Measurements from ENCODE around the gene TRHDE.

Gene TRHDE

DNA sequence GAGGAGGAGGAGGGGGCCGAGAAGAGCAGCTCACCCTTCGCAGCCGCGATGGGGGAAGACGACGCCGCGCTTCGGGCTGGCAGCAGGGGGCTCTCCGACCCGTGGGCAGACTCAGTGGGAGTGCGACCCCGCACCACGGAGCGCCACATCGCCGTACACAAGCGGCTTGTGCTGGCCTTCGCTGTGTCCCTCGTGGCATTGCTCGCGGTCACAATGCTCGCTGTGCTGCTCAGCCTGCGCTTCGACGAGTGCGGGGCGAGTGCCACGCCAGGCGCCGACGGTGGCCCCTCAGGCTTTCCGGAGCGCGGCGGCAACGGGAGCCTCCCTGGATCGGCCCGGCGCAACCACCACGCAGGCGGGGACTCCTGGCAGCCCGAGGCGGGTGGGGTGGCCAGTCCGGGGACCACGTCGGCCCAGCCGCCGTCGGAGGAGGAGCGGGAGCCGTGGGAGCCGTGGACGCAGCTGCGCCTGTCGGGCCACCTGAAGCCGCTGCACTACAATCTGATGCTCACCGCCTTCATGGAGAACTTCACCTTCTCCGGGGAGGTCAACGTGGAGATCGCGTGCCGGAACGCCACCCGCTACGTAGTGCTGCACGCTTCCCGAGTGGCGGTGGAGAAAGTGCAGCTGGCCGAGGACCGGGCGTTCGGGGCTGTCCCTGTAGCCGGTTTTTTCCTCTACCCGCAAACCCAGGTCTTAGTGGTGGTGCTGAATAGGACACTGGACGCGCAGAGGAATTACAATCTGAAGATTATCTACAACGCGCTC lies 745 bp downstream of the TRHDE start:
- DNase-seq (ENCODE audit: insufficient read length, low spot score), result no peak
- no peak for FAIRE-seq

GRCh38 chr12:72273499-72273837 lies 1.3 kb downstream of the TRHDE start:
- FAIRE-seq (no peak), DNase-seq (ENCODE audit: insufficient read length, low spot score) (no peak)

DNA sequence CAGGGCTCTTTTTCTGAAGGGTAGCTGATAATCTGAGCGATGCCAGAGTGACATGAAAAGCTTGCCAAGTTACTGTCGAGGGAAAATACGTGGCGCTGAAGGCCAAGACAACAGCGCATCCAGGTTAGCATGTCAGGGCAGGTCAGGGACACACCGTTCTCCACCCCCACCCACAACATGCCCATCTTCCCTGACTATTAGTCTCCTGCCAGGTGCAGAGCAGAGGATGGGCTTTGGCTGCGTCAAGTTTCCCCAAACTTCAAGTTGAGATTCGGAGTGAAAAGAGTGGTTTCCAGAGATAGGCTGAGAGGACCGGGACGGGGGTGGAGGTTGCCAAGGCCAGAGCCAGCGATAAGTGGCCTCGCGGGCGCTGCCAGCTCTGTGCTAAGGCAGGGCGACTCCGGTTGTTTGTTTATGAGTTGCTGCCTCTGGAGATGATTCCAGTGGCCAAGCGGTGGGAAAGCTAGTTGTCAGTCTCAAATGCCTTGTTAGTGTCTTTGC lies 1.7 kb downstream of the TRHDE start:
- no peak for DNase-seq (ENCODE audit: insufficient read length, low spot score)

GRCh38 chr12:72274931-72275330 lies 2.8 kb downstream of the TRHDE start:
- FAIRE-seq, result no peak
- DNase-seq (ENCODE audit: insufficient read length, low spot score), result no peak

More for the DNA sequence above, 1.7 kb downstream of the TRHDE start:
- no peak for FAIRE-seq

DNA sequence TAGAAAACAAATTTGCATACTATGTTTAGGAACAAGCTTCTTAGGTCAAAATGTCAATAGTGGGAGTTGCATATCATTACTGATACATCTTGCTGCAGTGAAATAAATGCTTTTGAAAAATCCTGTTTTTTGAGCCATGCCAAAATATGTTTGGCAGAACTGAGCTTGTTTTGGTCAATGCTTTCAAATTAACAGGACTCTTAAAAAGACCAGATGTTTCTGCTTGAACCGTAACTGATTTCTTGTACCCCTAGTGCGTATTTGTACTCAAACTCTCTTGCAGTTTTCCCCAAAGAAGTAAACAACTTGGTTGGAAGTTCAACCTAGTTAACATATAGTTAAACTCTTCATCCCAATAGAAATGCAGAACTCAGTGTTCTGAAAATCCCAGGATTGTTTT lies 3.4 kb downstream of the TRHDE start:
- FAIRE-seq (no peak), DNase-seq (ENCODE audit: insufficient read length, low spot score) (no peak)

- no peak for DNase-seq (ENCODE audit: insufficient read length, low spot score)
- no peak for FAIRE-seq
Observed at GRCh38 chr12:72276181-72276805, 4.1 kb downstream of the TRHDE start.

DNA sequence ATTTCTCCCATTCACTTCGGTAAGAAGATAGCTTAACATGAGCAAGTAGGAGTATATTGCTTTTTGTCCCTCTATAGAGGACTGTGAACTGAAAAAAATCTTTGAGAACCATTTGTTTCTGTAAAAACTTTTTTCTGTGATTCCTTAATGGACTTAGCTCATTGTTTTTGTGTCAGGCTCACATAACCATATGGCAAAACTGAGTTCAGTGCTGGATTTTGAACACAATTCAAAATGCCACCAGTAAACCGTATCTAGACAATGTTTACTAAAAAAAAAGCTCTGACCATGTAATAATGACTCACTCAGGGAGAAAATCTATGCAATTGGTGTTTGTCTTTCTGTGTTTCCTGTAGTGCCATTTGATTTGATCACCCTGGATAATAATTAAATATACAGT lies 5.2 kb downstream of the TRHDE start:
- no peak for FAIRE-seq
- DNase-seq (ENCODE audit: insufficient read length, low spot score), result no peak

DNA sequence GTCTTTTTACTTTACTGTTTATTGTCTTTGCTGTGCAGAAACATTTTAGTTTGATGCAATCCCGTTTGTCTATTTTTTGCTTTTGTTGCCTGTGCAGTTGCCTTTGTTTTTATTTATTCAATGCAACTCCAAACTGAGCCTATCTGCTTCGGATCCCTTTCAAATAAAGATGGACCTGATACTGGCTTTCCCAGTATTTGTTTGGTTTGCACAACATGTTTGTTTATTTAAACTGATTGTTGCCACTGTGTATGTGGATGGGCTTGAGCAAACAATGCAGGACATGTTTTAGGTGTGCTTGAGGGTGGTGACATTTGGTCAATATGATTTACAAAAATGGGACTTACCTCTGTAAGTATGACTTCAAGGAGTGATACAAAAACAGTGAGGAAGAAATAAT lies 6.7 kb downstream of the TRHDE start:
- FAIRE-seq, result no peak

GRCh38 chr12:72281126-72281525 lies 9.0 kb downstream of the TRHDE start:
- DNase-seq (ENCODE audit: insufficient read length, low spot score) (no peak), FAIRE-seq (no peak)

More for the DNA sequence above, 6.7 kb downstream of the TRHDE start:
- DNase-seq (ENCODE audit: insufficient read length, low spot score), result no peak

DNA sequence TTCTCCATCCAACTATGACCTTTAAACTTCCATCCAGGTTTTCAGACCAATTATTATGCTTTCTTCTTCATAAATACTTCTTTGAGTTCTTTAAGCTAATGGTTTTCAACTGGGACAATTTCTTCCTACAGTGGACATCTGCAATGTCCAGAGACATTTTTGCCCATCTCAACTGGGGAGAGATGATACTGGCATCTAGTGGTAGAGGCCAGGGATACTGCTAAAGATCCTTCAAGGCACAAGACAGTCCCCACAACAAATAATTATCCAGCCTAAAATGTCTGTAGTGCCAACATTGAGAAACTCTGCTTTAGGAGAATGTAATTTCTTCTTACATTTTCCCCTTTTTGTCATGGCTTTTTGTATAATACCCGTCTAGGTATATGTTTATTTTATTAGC lies 10.6 kb downstream of the TRHDE start:
- no peak for FAIRE-seq

GRCh38 chr12:72285861-72286260 lies 13.7 kb downstream of the TRHDE start:
- no peak for DNase-seq (ENCODE audit: insufficient read length, low spot score)
- FAIRE-seq, result no peak

More for the DNA sequence above, 10.6 kb downstream of the TRHDE start:
- DNase-seq (ENCODE audit: insufficient read length, low spot score), result no peak

GRCh38 chr12:72286526-72286925 lies 14.4 kb downstream of the TRHDE start:
- no peak for FAIRE-seq
- no peak for DNase-seq (ENCODE audit: insufficient read length, low spot score)

GRCh38 chr12:72288436-72288835 lies 16.3 kb downstream of the TRHDE start:
- FAIRE-seq (no peak), DNase-seq (ENCODE audit: insufficient read length, low spot score) (no peak)

GRCh38 chr12:72288911-72289310 lies 16.7 kb downstream of the TRHDE start:
- FAIRE-seq (no peak), DNase-seq (ENCODE audit: insufficient read length, low spot score) (no peak)

DNA sequence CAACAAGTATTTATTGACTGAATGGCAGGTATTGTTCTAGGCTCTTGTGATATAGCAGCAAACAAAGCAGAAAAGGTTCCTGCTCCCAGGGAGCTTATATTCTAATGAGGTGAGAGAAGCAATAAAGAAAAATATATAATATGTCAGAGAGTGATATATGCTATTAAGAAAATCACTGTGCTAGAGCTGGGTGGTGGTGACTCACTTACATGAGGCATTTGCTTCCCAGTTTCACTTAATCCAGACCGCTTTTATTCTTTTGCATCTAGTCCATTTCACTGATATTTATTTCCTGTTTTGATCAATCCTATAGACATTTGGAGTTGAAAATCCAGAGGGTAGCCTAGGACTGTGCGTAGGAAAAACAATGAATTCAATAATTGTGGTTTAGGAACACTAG lies 17.5 kb downstream of the TRHDE start:
- FAIRE-seq (no peak), DNase-seq (ENCODE audit: insufficient read length, low spot score) (no peak)

GRCh38 chr12:72291175-72291574 lies 19.0 kb downstream of the TRHDE start:
- DNase-seq (ENCODE audit: insufficient read length, low spot score) (no peak), FAIRE-seq (no peak)

DNA sequence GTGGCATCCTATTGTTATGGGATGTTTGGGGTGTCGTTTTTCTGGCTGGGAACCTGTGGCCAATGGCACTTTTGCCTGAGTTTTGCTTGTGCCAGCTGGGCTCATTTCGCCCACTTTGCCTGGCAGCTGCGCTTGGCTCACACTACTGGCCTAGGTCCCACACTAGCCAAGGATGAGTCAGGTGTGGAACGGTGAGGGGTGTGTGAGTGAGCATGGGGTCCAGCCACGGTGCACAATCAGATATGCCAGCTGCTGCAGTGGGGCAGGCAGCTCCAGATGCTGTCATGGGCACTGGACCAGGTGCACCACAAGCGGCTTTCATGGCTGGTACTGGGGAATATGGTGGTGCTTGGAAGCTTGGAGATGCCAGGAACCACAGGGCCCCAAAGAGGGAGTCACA lies 21.5 kb downstream of the TRHDE start:
- DNase-seq (ENCODE audit: insufficient read length, low spot score), result no peak
- FAIRE-seq, result no peak

GRCh38 chr12:72295101-72295500 lies 22.9 kb downstream of the TRHDE start:
- FAIRE-seq (no peak), DNase-seq (ENCODE audit: insufficient read length, low spot score) (no peak)

GRCh38 chr12:72295744-72296143 lies 23.6 kb downstream of the TRHDE start:
- no peak for FAIRE-seq
- DNase-seq (ENCODE audit: insufficient read length, low spot score), result no peak

GRCh38 chr12:72296389-72296788 lies 24.2 kb downstream of the TRHDE start:
- FAIRE-seq (no peak), DNase-seq (ENCODE audit: insufficient read length, low spot score) (no peak)

- FAIRE-seq, result no peak
- DNase-seq (ENCODE audit: insufficient read length, low spot score), result no peak
Observed at GRCh38 chr12:72297666-72298065, 25.5 kb downstream of the TRHDE start.

GRCh38 chr12:72300728-72301127 lies 28.6 kb downstream of the TRHDE start:
- DNase-seq (ENCODE audit: insufficient read length, low spot score) (no peak), FAIRE-seq (no peak)

Measured in GM19239 (cell line).